LNCAP (cell line): ENCODE data around the gene AGR3.

ENCODE experiments used
- CTCF ChIP-seq: fragments of 450-650 bp; IDR thresholded peaks from 2 replicates; pipeline ENCODE4 v1.5.1; 2017; ENCODE audit warnings: mild to moderate bottlenecking

AGR3 gene

GRCh38 chr7:16811551-16811950 is 70.2 kb downstream of the AGR3 start:
- no peak for TF ChIP-seq CTCF

- no peak for TF ChIP-seq CTCF
Measured at GRCh38 chr7:16810573-16810972, 71.2 kb downstream of the AGR3 start.

- no peak for TF ChIP-seq CTCF
Measured at GRCh38 chr7:16810112-16810511, 71.7 kb downstream of the AGR3 start.
